ELR (cell line): ENCODE measurements around the gene GPR153.

Experiments
- DNase-seq: peaks from one replicate; pipeline ENCODE4 v3.0.0-alpha.2; 2015; ENCODE audit warnings: low read depth

The GPR153 gene

GRCh38 chr1:6286266-6286665, 25.4 kb upstream of the GPR153 start:
- DNase-seq = no peak

GRCh38 chr1:6285336-6285735, 24.4 kb upstream of the GPR153 start:
- DNase-seq = no peak

GRCh38 chr1:6282577-6283270, 21.8 kb upstream of the GPR153 start:
- no peak for DNase-seq

- DNase-seq = no peak
Observed at GRCh38 chr1:6281511-6282402, 20.9 kb upstream of the GPR153 start.

- no peak for DNase-seq
Observed at GRCh38 chr1:6280761-6281451, 20.0 kb upstream of the GPR153 start.

- no peak for DNase-seq
Observed at GRCh38 chr1:6279613-6280383, 18.9 kb upstream of the GPR153 start.

DNA sequence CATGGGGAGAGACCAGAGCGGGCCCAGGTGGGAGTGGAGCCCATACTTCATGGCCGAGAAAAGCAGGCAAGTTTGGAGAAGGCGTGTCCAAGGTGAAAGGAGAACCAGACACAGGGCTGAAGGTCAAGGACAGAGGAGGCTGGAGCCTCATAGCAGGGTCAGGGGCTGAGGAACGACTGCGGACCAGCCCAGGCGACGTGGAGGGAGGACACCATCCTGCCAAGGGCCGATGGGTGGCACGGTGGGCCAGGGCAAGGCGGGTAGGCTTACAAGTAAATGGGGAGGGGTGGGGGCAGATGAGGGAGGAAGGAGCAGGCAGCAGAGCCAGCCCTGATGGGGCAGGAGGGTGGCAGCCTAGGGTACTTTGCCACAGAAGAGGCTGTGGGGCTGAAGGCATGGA, 18.2 kb upstream of the GPR153 start:
- no peak for DNase-seq

- DNase-seq = no peak
Observed at GRCh38 chr1:6278263-6278662, 17.4 kb upstream of the GPR153 start.

DNA sequence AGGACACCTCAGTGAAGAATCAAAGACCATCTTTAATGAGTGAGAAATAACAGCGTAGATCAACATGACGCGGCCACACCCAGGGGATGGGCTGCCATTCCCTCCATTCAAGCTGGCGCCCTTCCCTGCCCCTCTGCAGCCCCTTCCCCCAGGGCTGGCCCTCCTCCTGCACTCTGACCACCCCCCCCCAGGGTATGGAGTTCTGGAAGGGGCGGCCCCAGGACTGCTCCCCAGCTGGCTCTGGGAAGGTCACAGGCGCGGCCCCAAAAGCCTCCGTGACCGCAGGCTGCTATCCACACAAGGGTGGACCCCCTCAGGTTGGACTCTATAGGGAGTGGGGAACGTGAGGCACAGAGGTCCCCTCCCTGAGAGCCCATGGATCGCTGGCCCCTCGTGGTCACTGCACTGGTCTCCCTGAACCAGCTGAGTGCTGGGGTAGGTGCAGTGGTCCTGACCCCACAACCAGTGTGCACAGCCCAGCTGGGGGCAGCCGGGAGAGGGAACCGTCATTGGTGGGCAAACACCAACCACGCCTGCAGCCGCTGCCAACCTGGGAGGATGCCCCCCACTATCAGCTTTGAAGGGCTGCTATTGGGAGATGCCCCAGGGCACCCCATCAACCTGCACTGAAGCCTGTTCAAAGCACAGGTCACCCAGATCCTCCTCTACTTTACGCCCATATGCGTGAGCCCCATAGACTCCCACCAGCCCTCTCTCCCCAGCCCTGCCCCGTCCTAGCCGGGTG, 16.1 kb upstream of the GPR153 start:
- DNase-seq = no peak

- no peak for DNase-seq
Observed at GRCh38 chr1:6275826-6276782, 15.2 kb upstream of the GPR153 start.

GRCh38 chr1:6274622-6275139, 13.8 kb upstream of the GPR153 start:
- no peak for DNase-seq

GRCh38 chr1:6274102-6274501, 13.2 kb upstream of the GPR153 start:
- DNase-seq = no peak

DNA sequence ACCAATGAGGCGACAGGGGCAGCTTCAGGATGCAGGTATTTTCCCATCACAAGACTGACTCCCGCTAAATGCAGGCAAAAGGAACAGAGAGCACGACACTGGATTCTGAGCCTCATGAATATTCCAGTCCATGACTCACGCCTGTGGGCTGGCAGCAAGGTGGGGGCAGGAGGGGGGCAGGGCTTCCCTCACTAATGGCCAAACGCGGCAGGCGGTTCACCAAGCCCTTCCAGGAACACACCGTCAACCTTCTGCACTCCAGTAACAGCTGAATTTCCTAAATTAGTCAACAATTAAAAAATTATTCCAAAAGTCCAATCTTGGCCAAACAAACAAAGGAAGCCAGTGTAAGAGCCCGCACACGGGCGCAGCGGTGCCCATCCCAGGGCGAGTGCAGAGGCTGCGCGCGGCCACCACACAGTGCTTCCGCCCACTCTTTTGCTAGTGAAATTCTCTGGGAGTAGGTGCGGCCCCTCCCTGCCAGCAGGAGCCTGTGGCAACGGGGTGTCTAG, 12.5 kb upstream of the GPR153 start:
- peak; percentile 78 for DNase-seq

GRCh38 chr1:6272868-6273267, 12.0 kb upstream of the GPR153 start:
- DNase-seq = no peak

DNA sequence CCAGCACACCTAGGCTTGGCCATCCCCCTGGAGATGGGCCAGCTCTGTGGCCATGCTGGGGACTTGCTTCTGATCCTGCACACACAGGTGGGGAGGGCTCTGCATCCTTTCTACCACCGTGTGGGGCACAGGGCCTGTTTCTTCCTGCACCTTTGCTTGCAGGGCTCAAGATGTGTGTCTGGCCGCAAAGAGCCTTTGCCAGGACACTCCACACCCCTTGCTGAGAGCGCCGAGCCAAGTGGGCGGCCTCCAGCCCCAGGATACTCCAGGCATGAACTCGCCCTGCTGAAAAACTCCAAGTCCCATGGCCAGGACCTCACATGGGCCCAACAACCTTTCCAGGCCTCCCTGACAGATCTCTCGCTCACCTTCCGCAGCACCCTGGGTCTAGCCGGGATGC, 11.6 kb upstream of the GPR153 start:
- DNase-seq = no peak

- DNase-seq = no peak
Observed at GRCh38 chr1:6271554-6271953, 10.7 kb upstream of the GPR153 start.

DNA sequence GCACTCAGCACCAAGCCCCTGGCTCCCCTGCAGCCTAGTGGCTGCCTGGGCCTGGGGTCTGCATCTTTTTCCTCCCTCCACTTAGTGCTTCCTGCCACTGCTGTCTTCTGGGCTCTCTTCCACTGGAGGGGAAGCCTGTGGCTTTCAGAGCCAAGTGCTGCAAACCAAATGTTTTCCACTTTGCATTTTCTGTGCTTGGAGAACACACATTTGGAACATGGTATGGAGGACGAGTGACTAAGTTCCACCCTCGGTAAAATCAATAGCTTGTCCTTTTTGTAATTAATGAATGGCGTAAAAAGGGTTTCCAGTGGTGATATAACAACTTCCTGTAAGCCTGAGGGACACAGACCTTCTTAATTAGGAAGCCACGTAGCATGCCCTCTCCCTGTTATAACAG, 10.1 kb upstream of the GPR153 start:
- DNase-seq = no peak

DNA sequence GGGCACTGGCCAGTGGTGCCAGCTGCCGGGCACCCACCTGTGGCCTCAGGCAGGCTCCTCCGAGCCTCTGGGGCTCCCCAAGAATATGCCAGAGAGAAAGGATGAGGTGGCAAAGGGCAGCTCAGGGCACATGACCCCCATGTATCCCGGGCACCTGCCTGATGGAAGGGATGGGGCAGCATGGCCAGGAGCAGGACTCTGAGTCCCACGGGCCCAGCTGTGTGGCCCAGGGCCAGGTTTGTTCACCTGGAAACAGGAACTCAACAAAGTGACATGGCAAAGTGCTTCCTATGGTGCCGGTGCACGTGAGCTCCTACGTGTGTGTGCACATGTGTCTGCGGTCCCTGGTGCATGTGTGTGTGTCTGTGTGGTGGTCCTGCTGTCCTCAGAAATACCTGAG, 9.5 kb upstream of the GPR153 start:
- DNase-seq = no peak

DNA sequence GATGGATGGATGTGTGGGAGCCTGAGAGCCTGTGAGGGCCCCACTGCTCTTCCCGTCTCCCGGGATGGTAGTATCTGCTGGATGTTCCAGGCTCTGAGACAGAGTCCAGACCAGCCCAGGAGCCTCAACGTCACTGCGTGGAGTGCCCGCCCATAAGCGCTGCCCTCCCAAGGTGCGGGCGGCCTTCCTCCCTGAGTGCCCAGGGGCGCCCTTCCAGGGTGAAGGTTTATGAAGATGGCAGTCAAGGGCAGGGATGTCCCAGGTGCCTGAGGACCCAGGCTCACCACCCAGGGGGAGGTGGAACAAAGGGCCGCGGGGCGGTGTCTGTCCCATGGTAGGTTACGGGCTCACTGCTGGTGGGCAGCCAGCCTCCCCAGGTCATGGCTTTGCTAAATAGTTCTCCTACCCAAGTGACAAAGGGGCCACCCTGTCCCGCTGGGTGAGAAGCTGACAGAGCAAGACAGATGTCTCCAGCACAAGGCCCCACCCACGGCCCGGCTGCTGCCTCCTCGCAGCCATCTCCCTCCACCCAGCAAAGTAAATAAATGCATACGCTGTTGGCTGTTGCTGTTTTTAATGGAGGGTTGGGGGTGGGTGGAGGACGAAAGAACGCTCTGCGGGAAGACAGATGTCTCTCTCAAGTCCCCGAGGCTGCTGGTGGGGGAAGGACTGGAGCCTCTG, 9.0 kb upstream of the GPR153 start:
- DNase-seq = no peak
